H9 (cell line): ENCODE data around the gene C14orf132. TPM values are rescaled to one million over a fixed set of nuclear protein-coding genes. Genes with fewer than 3 reads are reported as not detected.

Experiments used
- DNase-seq: peaks from one replicate; pipeline ENCODE4 v3.0.0-alpha.2; 2017
- H2AFZ ChIP-seq: one replicate; pipeline ENCODE4 v1.6.1; 2013; ENCODE audit warnings: mild to moderate bottlenecking, low read length, control low read depth, moderate library complexity
- H2AK5ac ChIP-seq: 2 replicates; pipeline ENCODE4 v1.6.1; 2013; ENCODE audit warnings: low read length, control low read depth, mixed read lengths; ENCODE audit not compliant: insufficient read length
- H2BK120ac ChIP-seq: one replicate; pipeline ENCODE4 v1.6.1; 2013; ENCODE audit warnings: low read depth, mild to moderate bottlenecking, low read length, control low read depth, inconsistent platforms; ENCODE audit not compliant: poor library complexity, severe bottlenecking
- H2BK12ac ChIP-seq: 2 replicates; pipeline ENCODE4 v1.6.1; 2013; ENCODE audit warnings: low read length, control low read depth, mixed read lengths, low read depth; ENCODE audit not compliant: insufficient read length
- H2BK15ac ChIP-seq: 2 replicates; pipeline ENCODE4 v1.6.1; 2013; ENCODE audit warnings: low read depth, low read length, control low read depth
- H2BK20ac ChIP-seq: one replicate; pipeline ENCODE4 v1.6.1; 2013; ENCODE audit warnings: low read depth, mild to moderate bottlenecking, low read length, control low read depth, inconsistent platforms; ENCODE audit not compliant: poor library complexity, severe bottlenecking
- H2BK5ac ChIP-seq: 2 replicates; pipeline ENCODE4 v1.6.1; 2013; ENCODE audit warnings: low read length, control low read depth, mixed read lengths; ENCODE audit not compliant: insufficient read length
- H3K14ac ChIP-seq: 2 replicates; pipeline ENCODE4 v1.6.1; 2013; ENCODE audit warnings: low read length, control low read depth; ENCODE audit not compliant: insufficient read depth
- H3K18ac ChIP-seq: 2 replicates; pipeline ENCODE4 v1.6.1; 2013; ENCODE audit warnings: low read depth, mild to moderate bottlenecking, mixed read lengths, low read length, control low read depth; ENCODE audit not compliant: insufficient read length
- H3K23ac ChIP-seq: 2 replicates; pipeline ENCODE4 v1.6.1; 2013; ENCODE audit warnings: low read length, control low read depth, mixed read lengths, low read depth; ENCODE audit not compliant: insufficient read length
- H3K23me2 ChIP-seq: 2 replicates; pipeline ENCODE4 v1.6.1; 2013; ENCODE audit warnings: low read depth, mild to moderate bottlenecking, mixed read lengths, low read length, control low read depth; ENCODE audit not compliant: insufficient read length, poor library complexity, severe bottlenecking
- H3K27ac ChIP-seq: 2 replicates; pipeline ENCODE4 v1.5.1; 2013; ENCODE audit warnings: low read length, control low read depth, mixed read lengths, low read depth; ENCODE audit not compliant: insufficient read length
- H3K27me3 ChIP-seq: 2 replicates; pipeline ENCODE4 v1.6.1; 2013; ENCODE audit warnings: low read length, control low read depth, inconsistent platforms; ENCODE audit not compliant: insufficient read depth
- H3K4ac ChIP-seq: 2 replicates; pipeline ENCODE4 v1.6.1; 2013; ENCODE audit warnings: low read depth, mild to moderate bottlenecking, control low read depth, inconsistent platforms, low read length, moderate library complexity
- H3K4me1 ChIP-seq: 2 replicates; pipeline ENCODE4 v1.6.1; 2013; ENCODE audit warnings: low read length, control low read depth, inconsistent platforms; ENCODE audit not compliant: insufficient read depth
- H3K4me2 ChIP-seq: 2 replicates; pipeline ENCODE4 v1.6.1; 2013; ENCODE audit warnings: low read length, control low read depth, mixed read lengths; ENCODE audit not compliant: insufficient read length, insufficient read depth
- H3K56ac ChIP-seq: 2 replicates; pipeline ENCODE4 v1.6.1; 2013; ENCODE audit warnings: low read depth, mild to moderate bottlenecking, mixed read lengths, low read length, control low read depth; ENCODE audit not compliant: insufficient read length
- H3K79me1 ChIP-seq: 2 replicates; pipeline ENCODE4 v1.6.1; 2013; ENCODE audit warnings: low read depth, mild to moderate bottlenecking, moderate library complexity, low read length, control low read depth, inconsistent platforms; ENCODE audit not compliant: insufficient read depth, poor library complexity, severe bottlenecking
- H3K79me2 ChIP-seq: 2 replicates; pipeline ENCODE4 v1.6.1; 2013; ENCODE audit warnings: low read length, control low read depth, inconsistent platforms; ENCODE audit not compliant: insufficient read depth
- H3K9ac ChIP-seq: 2 replicates; pipeline ENCODE4 v1.6.1; 2013; ENCODE audit warnings: low read length, control low read depth, mixed read lengths; ENCODE audit not compliant: insufficient read length; ENCODE audit errors: extremely low read depth
- H3K9me3 ChIP-seq: one replicate; pipeline ENCODE4 v1.6.1; 2013; ENCODE audit warnings: low read depth, low read length, inconsistent platforms; ENCODE audit not compliant: control insufficient read depth
- H3T11ph ChIP-seq: one replicate; pipeline ENCODE4 v1.6.1; 2013; ENCODE audit warnings: mild to moderate bottlenecking, low read length, control low read depth, inconsistent platforms
- H4K20me1 ChIP-seq: one replicate; pipeline ENCODE4 v1.6.1; 2013; ENCODE audit not compliant: control insufficient read depth, insufficient read length, insufficient read depth
- H4K5ac ChIP-seq: 2 replicates; pipeline ENCODE4 v1.6.1; 2013; ENCODE audit warnings: low read depth, mild to moderate bottlenecking, mixed read lengths, low read length, control low read depth; ENCODE audit not compliant: insufficient read length
- H4K8ac ChIP-seq: replicated peaks from 2 replicates; pipeline ENCODE4 v1.6.1; 2013; ENCODE audit warnings: low read length, control low read depth, mixed read lengths, low read depth; ENCODE audit not compliant: insufficient read length
- H4K91ac ChIP-seq: 2 replicates; pipeline ENCODE4 v1.6.1; 2013; ENCODE audit warnings: low read depth, mild to moderate bottlenecking, moderate library complexity, mixed read lengths, low read length, control low read depth; ENCODE audit not compliant: insufficient read length
- H3K27ac Mint-ChIP-seq, 3 experiments: 2 replicates in 2 of 3; 3 replicates in 1 of 3; pipeline ENCODE4 v1.8.0; 2020 to 2021; ENCODE audit warnings: mixed read lengths in 3 of 3, mild to moderate bottlenecking in 1 of 3, moderate library complexity in 1 of 3
- H3K27me3 Mint-ChIP-seq: 2 replicates; pipeline ENCODE4 v1.8.0; 2021; ENCODE audit warnings: low read depth, mild to moderate bottlenecking, moderate library complexity, mixed read lengths
- H3K36me3 Mint-ChIP-seq, 3 experiments: 2 replicates in 2 of 3; 3 replicates in 1 of 3; pipeline ENCODE4 v1.8.0; 2020 to 2021; ENCODE audit warnings: low read depth in 3 of 3, mixed read lengths in 3 of 3; ENCODE audit not compliant: insufficient read depth in 1 of 3
- H3K4me1 Mint-ChIP-seq, 2 experiments: 2 replicates each; pipeline ENCODE4 v1.8.0; 2020; ENCODE audit warnings: mixed read lengths in 2 of 2
- H3K4me3 Mint-ChIP-seq, 2 experiments: 2 replicates in 1 of 2; 3 replicates in 1 of 2; pipeline ENCODE4 v1.8.0; 2020 to 2021; ENCODE audit warnings: mild to moderate bottlenecking in 2 of 2, mixed read lengths in 2 of 2, moderate library complexity in 1 of 2
- H3K9me3 Mint-ChIP-seq, 2 experiments: 2 replicates in 1 of 2; 3 replicates in 1 of 2; pipeline ENCODE4 v1.8.0; 2020; ENCODE audit warnings: mild to moderate bottlenecking in 2 of 2, mixed read lengths in 2 of 2, moderate library complexity in 1 of 2
- CTCF ChIP-seq: fragments of 200-600 bp; sonication (generic); conservative IDR thresholded peaks from 3 replicates; pipeline ENCODE4 v1.8.0; 2021; ENCODE audit warnings: antibody characterized with exemption, mild to moderate bottlenecking
- WGBS: extraction: QIAGEN DNeasy Blood & Tissue Kit; methylation state at CpG from one replicate; pipeline ENCODE4 v1.1.7; 2013; ENCODE audit warnings: missing lambda C conversion rate, low lambda C conversion rate, mixed read lengths; ENCODE audit not compliant: insufficient read length; ENCODE audit errors: extremely low coverage; 5-methylcytosine and 5-hydroxymethylcytosine counted together
- total RNA-seq: library from RNA; stranded (reverse); gene quantifications from 2 replicates; pipeline ENCODE4 v1.2.1, GENCODE V29; 2021

C14orf132 gene
- total RNA-seq, 1 experiment from 2014 or later, result 5.7 TPM

GRCh38 chr14:96071561-96071960 lies 32.4 kb downstream of the C14orf132 start:
- Histone ChIP-seq H4K5ac (no peak overlapping the region), H3K9ac (no peak overlapping the region), H3K27ac (no peak overlapping the region), H3K9me3 (no peaks in the 10 kb centered on the region), H4K20me1 (no peaks in the 10 kb centered on the region), H3K56ac (no peak overlapping the region), H2BK20ac (no peak overlapping the region), H2BK12ac (no peak overlapping the region), H3K79me1 (no peaks in the 10 kb centered on the region), H3T11ph (no peak overlapping the region), H2BK120ac (no peak overlapping the region), H2BK15ac (no peak overlapping the region), H3K4ac (no peak overlapping the region), H3K4me2 (no peak overlapping the region), H3K18ac (no peak overlapping the region), H2AFZ (no peak overlapping the region), H3K27me3 (no peaks in the 10 kb centered on the region), H4K91ac (no peak overlapping the region), H3K4me1 (no peaks in the 10 kb centered on the region), H4K8ac (no peak overlapping the region), H3K23ac (no peak overlapping the region), H2BK5ac (no peak overlapping the region), H2AK5ac (no peak overlapping the region), H3K23me2 (no peaks in the 10 kb centered on the region), H3K14ac (peak overlapping the region; percentile 41; the same call in 1 of the 2 replicates), H3K79me2 (no peaks in the 10 kb centered on the region)
- no peaks in the 10 kb centered on the region; the same call in 1 of the 2 replicates for H3K27me3 Mint-ChIP-seq
- no peaks in the 10 kb centered on the region for H3K4me1 Mint-ChIP-seq
- H3K4me3 Mint-ChIP-seq, result no peak overlapping the region
- peak; percentile 20 for DNase-seq
- WGBS, result no CpG with 5 or more reads among the region's 4 CpGs
- peaks cover 0 to 12% (median 5%) of the 10 kb centered on the region in 3 experiments; a peak in 4 of 7 replicates for H3K36me3 Mint-ChIP-seq
- H3K9me3 Mint-ChIP-seq, result peaks cover 3 to 4% of the 10 kb centered on the region in 2 experiments; a peak in 2 of 5 replicates
- no peak overlapping the region; a peak in 1 of 7 replicates for H3K27ac Mint-ChIP-seq
- TF ChIP-seq CTCF, result no peak
